ENCODE results near the gene ARMC3.

ARMC3 gene

GRCh38 chr10:23040002-23040401 is 112.1 kb downstream of the ARMC3 start:
- TF ChIP-seq CTCF (IDR thresholded peaks at IDR 0.05), result no peak
- Histone ChIP-seq H3K4me1 (no peaks in the 10 kb centered on the region), H3K9ac (no peak overlapping the region), H3K36me3 (ENCODE audit: control insufficient read depth, insufficient read depth, low read length) (no peaks in the 10 kb centered on the region), H3K9me3 (ENCODE audit: control insufficient read depth, low read length) (no peaks in the 10 kb centered on the region), H3K27ac (no peak overlapping the region), H2AFZ (no peak overlapping the region), H3K4me3 (ENCODE audit: low read depth, low read length) (no peak overlapping the region), H3K4me2 (ENCODE audit: low read length) (no peak overlapping the region), H3K27me3 (ENCODE audit: control insufficient read depth, insufficient read depth, low read length) (no peaks in the 10 kb centered on the region), H3K79me2 (no peaks in the 10 kb centered on the region)

GRCh38 chr10:23046027-23046426 is 118.2 kb downstream of the ARMC3 start:
- Histone ChIP-seq H3K27me3 (ENCODE audit: control insufficient read depth, insufficient read depth, low read length) (no peaks in the 10 kb centered on the region), H3K9ac (no peak overlapping the region), H2AFZ (no peak overlapping the region), H3K4me1 (no peaks in the 10 kb centered on the region), H3K79me2 (no peaks in the 10 kb centered on the region), H3K27ac (no peak overlapping the region), H3K9me3 (ENCODE audit: control insufficient read depth, low read length) (no peaks in the 10 kb centered on the region), H3K4me3 (ENCODE audit: low read depth, low read length) (no peak overlapping the region), H3K36me3 (ENCODE audit: control insufficient read depth, insufficient read depth, low read length) (no peaks in the 10 kb centered on the region), H3K4me2 (ENCODE audit: low read length) (no peak overlapping the region)
- TF ChIP-seq CTCF (IDR thresholded peaks at IDR 0.05), result no peak

- H3K27me3 ChIP-seq (ENCODE audit: control insufficient read depth, insufficient read depth, low read length), result no peaks in the 10 kb centered on the region
- no peak overlapping the region for H3K27ac ChIP-seq
- H3K36me3 ChIP-seq (ENCODE audit: control insufficient read depth, insufficient read depth, low read length), result no peaks in the 10 kb centered on the region
- H3K4me2 ChIP-seq (ENCODE audit: low read length), result no peak overlapping the region
- TF ChIP-seq CTCF (IDR thresholded peaks at IDR 0.05), result no peak
- H2AFZ ChIP-seq, result no peak overlapping the region
- no peaks in the 10 kb centered on the region for H3K79me2 ChIP-seq
- H3K4me1 ChIP-seq, result no peaks in the 10 kb centered on the region
- H3K9me3 ChIP-seq (ENCODE audit: control insufficient read depth, low read length), result no peaks in the 10 kb centered on the region
- no peak overlapping the region for H3K9ac ChIP-seq
- no peak overlapping the region for H3K4me3 ChIP-seq (ENCODE audit: low read depth, low read length)
Observed at GRCh38 chr10:23047201-23048050, 119.6 kb downstream of the ARMC3 start.

GRCh38 chr10:23048191-23048590 is 120.3 kb downstream of the ARMC3 start:
- H3K9me3 ChIP-seq (ENCODE audit: control insufficient read depth, low read length), result no peaks in the 10 kb centered on the region
- no peaks in the 10 kb centered on the region for H3K4me1 ChIP-seq
- H3K36me3 ChIP-seq (ENCODE audit: control insufficient read depth, insufficient read depth, low read length), result no peaks in the 10 kb centered on the region
- no peak overlapping the region for H3K9ac ChIP-seq
- TF ChIP-seq CTCF (IDR thresholded peaks at IDR 0.05), result no peak
- no peak overlapping the region for H3K4me3 ChIP-seq (ENCODE audit: low read depth, low read length)
- H3K27ac ChIP-seq, result no peak overlapping the region
- H3K79me2 ChIP-seq, result no peaks in the 10 kb centered on the region
- no peak overlapping the region for H2AFZ ChIP-seq
- H3K27me3 ChIP-seq (ENCODE audit: control insufficient read depth, insufficient read depth, low read length), result no peaks in the 10 kb centered on the region
- H3K4me2 ChIP-seq (ENCODE audit: low read length), result no peak overlapping the region

GRCh38 chr10:23051278-23051677 is 123.4 kb downstream of the ARMC3 start:
- TF ChIP-seq CTCF (IDR thresholded peaks at IDR 0.05), result no peak
- H3K4me2 ChIP-seq (ENCODE audit: low read length), result no peak overlapping the region
- H3K27ac ChIP-seq, result no peak overlapping the region
- H3K36me3 ChIP-seq (ENCODE audit: control insufficient read depth, insufficient read depth, low read length), result no peaks in the 10 kb centered on the region
- no peaks in the 10 kb centered on the region for H3K9me3 ChIP-seq (ENCODE audit: control insufficient read depth, low read length)
- no peaks in the 10 kb centered on the region for H3K4me1 ChIP-seq
- no peaks in the 10 kb centered on the region for H3K27me3 ChIP-seq (ENCODE audit: control insufficient read depth, insufficient read depth, low read length)
- no peak overlapping the region for H3K9ac ChIP-seq
- no peak overlapping the region for H3K4me3 ChIP-seq (ENCODE audit: low read depth, low read length)
- no peaks in the 10 kb centered on the region for H3K79me2 ChIP-seq
- no peak overlapping the region for H2AFZ ChIP-seq

Measured in parathyroid adenoma (tissue), 2 donors.